Uterus (tissue), 4 donors: ENCODE data around the gene DNAH11. TPM values are rescaled to one million over a fixed set of nuclear protein-coding genes. Genes with fewer than 3 reads are reported as not detected.

Experiments used
- DNase-seq, 2 donors: peaks; one replicate each; pipeline ENCODE4 v3.0.0-alpha.2; 2019 to 2020
- H3K27ac ChIP-seq, 2 donors: fragments of 200-600 bp; sonication (generic); 1 replicate in 1 of 2; 2 replicates in 1 of 2; pipeline ENCODE4 v1.5.1; 2016 to 2018
- H3K27me3 ChIP-seq, 2 donors: fragments of 200-600 bp; sonication (generic); one replicate each; pipeline ENCODE4 v1.5.1; 2018 to 2019; ENCODE audit warnings: control low read depth in 1 of 2
- H3K36me3 ChIP-seq, 2 donors: fragments of 200-600 bp; sonication (generic); one replicate each; pipeline ENCODE4 v1.5.1; 2019; ENCODE audit warnings: control low read depth in 1 of 2
- H3K4me1 ChIP-seq, 2 donors: fragments of 200-600 bp; sonication (generic); one replicate each; pipeline ENCODE4 v1.5.1; 2018 to 2019; ENCODE audit warnings: control low read depth in 1 of 2
- H3K4me3 ChIP-seq, 2 donors: fragments of 200-600 bp; sonication (generic); 1 replicate in 1 of 2; 2 replicates in 1 of 2; pipeline ENCODE4 v1.5.1; 2018 to 2019; ENCODE audit warnings: mild to moderate bottlenecking in 1 of 2
- H3K9me3 ChIP-seq, 2 donors: fragments of 200-600 bp; sonication (generic); one replicate each; pipeline ENCODE4 v1.5.1; 2019; ENCODE audit warnings: control low read depth in 1 of 2
- POLR2A ChIP-seq, 2 donors: fragments of 450-650 bp; IDR thresholded peaks; one replicate each; pipeline ENCODE4 v1.6.1; 2016; ENCODE audit warnings: antibody characterized with exemption in 2 of 2, mild to moderate bottlenecking in 1 of 2, moderate library complexity in 1 of 2
- intact Hi-C: fragments of 100-400 bp; cut with DNase I; formaldehyde crosslinking; loops from one replicate; pipeline ENCODE4 v1.15.1; 2023; ENCODE audit warnings: low total_unique reads
- total RNA-seq, 4 donors: library from RNA; depleted of rRNA in 3 of 4; stranded (reverse); fragments of >200 nt in 3 of 4; gene quantifications; one replicate each; pipeline versions ENCODE4 v1.1.0 to v1.2.4, GENCODE V29; 2014 to 2023
- TF ChIP-seq, protein P1 (sequence below), 4 experiments: fragments of 200-600 bp in 2 of 4; fragments of 450-650 bp in 2 of 4; sonication (generic) in 2 of 4; IDR thresholded peaks; one replicate each; pipeline ENCODE4 v1.5.1; 2016 to 2019; ENCODE audit warnings: antibody characterized with exemption in 4 of 4, mild to moderate bottlenecking in 2 of 4, moderate library complexity in 1 of 4
- donor health status: DM: yes; HTN: yes; CAD: no.

The DNAH11 gene
- total RNA-seq, 4 donors from 2014 or later: 0.26 to 6.8 (median 1.5) TPM

DNA sequence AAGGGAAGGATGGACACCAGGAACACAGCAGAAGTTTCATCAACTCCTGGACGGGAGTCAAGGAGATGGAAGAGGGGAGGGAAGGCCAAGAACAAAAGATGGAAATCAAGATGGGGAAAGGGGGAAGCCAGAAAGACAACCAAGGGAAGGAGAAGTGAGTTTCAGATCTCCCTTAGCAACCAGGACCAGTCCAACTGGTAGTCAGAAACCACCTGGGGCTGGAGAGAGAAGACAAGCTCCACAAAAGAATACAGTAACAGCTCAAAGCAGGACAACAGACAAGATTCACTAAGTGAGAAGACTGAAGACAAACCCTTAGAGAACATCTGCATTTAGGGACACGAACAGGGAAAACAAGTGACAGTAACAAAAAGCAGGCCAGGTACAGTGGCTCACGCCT is 372.3 kb downstream of the DNAH11 start:
- H3K9me3 ChIP-seq: no peaks in the 10 kb centered on the region
- no peaks in the 10 kb centered on the region for H3K27me3 ChIP-seq

DNA sequence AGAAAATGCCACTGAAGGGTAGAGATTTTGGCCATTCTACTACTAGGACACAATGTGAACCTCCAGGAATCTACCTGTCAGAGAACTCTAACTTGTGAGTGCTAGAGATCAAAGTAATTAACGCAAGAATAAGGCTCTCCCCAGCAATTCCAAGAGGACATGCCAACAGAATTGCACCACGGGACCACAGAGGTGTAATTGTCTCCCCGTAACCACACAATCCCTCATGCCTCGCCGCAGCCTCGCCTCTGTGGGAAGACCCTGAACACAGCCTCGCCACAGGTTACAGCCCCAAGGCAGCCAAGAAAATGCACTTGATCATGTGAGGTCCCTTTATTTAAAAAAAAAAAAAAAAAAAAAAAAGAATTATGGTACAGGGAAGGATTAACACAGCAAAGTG is 373.3 kb downstream of the DNAH11 start:
- no peak for TF ChIP-seq POLR2A (IDR thresholded peaks at IDR 0.05)
- no peaks in the 10 kb centered on the region for H3K9me3 ChIP-seq
- H3K4me1 ChIP-seq: no peaks in the 10 kb centered on the region
- no peaks in the 10 kb centered on the region for H3K27me3 ChIP-seq
- H3K36me3 ChIP-seq: no peaks in the 10 kb centered on the region
- DNase-seq: no peak
- no peak overlapping the region for H3K4me3 ChIP-seq
- intact Hi-C loops: no loop called here
- no peak overlapping the region for H3K27ac ChIP-seq

More for the DNA sequence above, 372.3 kb downstream of the DNAH11 start:
- H3K4me1 ChIP-seq: no peaks in the 10 kb centered on the region
- H3K4me3 ChIP-seq: no peak overlapping the region
- no peak overlapping the region for H3K27ac ChIP-seq
- no peak for DNase-seq
- H3K36me3 ChIP-seq: no peaks in the 10 kb centered on the region
- TF ChIP-seq, protein P1, sequence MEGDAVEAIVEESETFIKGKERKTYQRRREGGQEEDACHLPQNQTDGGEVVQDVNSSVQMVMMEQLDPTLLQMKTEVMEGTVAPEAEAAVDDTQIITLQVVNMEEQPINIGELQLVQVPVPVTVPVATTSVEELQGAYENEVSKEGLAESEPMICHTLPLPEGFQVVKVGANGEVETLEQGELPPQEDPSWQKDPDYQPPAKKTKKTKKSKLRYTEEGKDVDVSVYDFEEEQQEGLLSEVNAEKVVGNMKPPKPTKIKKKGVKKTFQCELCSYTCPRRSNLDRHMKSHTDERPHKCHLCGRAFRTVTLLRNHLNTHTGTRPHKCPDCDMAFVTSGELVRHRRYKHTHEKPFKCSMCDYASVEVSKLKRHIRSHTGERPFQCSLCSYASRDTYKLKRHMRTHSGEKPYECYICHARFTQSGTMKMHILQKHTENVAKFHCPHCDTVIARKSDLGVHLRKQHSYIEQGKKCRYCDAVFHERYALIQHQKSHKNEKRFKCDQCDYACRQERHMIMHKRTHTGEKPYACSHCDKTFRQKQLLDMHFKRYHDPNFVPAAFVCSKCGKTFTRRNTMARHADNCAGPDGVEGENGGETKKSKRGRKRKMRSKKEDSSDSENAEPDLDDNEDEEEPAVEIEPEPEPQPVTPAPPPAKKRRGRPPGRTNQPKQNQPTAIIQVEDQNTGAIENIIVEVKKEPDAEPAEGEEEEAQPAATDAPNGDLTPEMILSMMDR (IDR thresholded peaks at IDR 0.05): no peak
- no peak for TF ChIP-seq POLR2A (IDR thresholded peaks at IDR 0.05)
- intact Hi-C loops: no loop called here

DNA sequence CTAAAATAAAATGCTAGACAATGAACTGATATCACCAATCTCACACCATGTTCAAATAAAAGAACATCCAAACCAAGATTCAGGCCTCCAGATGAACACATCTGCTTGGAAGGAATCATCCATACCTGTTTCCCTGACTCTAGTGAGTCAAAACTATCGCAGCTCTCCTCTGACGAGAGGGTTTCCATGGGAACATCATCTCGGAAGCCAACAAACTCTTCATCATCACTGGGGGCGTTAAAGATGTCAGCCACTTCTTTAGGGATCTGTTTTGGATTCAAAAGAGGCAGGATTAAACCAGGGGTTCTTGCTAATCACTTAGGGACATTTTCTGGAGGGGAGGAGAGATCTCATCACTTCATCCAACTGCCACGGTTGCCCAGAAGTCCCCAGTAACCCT is 373.8 kb downstream of the DNAH11 start:
- H3K27me3 ChIP-seq: no peaks in the 10 kb centered on the region
- TF ChIP-seq, protein P1 (IDR thresholded peaks at IDR 0.05): no peak
- no peak for TF ChIP-seq POLR2A (IDR thresholded peaks at IDR 0.05)

DNA sequence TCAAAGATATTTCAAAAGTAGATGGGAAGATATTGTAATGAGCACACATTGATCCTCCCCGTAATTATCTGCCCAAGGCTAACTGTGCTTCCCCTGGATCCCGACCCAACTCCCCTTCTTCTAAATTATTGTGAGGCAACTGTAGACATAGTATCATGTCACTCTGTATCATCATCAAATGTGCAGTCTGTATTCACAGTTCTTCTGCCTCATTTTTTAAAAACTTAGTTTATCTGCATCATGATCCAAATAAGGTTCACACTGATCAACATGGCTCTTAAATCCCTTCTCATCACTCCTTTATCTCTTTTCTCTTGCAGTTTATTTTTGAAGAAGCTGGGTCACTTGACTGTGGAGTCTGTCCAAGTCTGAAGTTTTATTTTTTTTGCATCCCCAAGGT is 375.4 kb downstream of the DNAH11 start:
- TF ChIP-seq POLR2A (IDR thresholded peaks at IDR 0.05): no peak
- TF ChIP-seq, protein P1 (IDR thresholded peaks at IDR 0.05): no peak
- no peak for DNase-seq
- Histone ChIP-seq H3K9me3 (no peaks in the 10 kb centered on the region), H3K36me3 (no peaks in the 10 kb centered on the region), H3K4me1 (no peaks in the 10 kb centered on the region), H3K27me3 (no peaks in the 10 kb centered on the region), H3K4me3 (no peak overlapping the region), H3K27ac (no peak overlapping the region)
- intact Hi-C loops: no loop called here

More for the DNA sequence above, 373.8 kb downstream of the DNAH11 start:
- no peak for DNase-seq
- no peaks in the 10 kb centered on the region for H3K9me3 ChIP-seq
- H3K36me3 ChIP-seq: no peaks in the 10 kb centered on the region
- no peak overlapping the region for H3K4me3 ChIP-seq
- no peak overlapping the region for H3K27ac ChIP-seq
- intact Hi-C loops: no loop called here
- no peaks in the 10 kb centered on the region for H3K4me1 ChIP-seq

DNA sequence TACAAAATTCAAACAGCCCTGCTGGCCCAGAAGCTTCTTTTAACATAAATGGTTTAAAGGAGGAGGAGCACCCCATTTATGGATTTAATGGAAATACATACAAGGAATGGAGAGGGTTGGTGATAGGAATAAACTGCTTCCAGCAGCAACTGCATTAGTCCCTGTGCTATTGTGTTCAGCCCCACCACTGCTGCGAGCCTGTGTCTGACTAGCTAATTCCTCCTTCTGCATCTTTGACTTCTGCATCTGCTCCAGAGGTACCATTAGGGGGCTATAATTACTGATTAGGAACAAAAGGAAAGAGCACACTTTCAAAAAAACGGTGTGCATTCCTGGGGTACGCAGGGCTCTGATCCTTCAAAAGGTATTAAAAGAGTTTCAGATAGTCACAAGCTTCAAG is 378.1 kb downstream of the DNAH11 start:
- Histone ChIP-seq H3K4me1 (no peaks in the 10 kb centered on the region), H3K36me3 (no peaks in the 10 kb centered on the region), H3K27me3 (no peaks in the 10 kb centered on the region), H3K9me3 (no peaks in the 10 kb centered on the region), H3K4me3 (no peak overlapping the region), H3K27ac (no peak overlapping the region)
- TF ChIP-seq, protein P1 (IDR thresholded peaks at IDR 0.05): no peak
- intact Hi-C loops: no loop called here
- DNase-seq: no peak

DNA sequence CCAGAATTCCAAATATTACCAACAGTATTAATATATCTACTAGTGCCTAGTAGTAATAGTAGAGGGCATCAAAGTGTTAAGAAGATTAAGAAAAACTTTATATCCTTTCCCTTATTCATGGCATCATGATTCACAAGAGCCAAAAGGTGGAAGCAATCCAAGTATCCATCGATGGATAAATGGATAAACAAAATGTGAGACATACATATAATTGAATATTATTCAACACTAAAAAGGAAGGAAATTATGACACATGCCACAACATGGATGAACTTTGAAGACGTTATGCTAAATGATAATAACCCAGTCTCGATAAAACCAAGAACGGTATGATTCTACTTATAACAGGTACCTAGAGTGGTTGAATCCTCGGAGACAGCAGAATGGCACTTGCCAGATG is 379.8 kb downstream of the DNAH11 start:
- Histone ChIP-seq H3K27ac (no peak overlapping the region), H3K36me3 (no peaks in the 10 kb centered on the region), H3K9me3 (no peaks in the 10 kb centered on the region), H3K4me1 (no peaks in the 10 kb centered on the region), H3K27me3 (no peaks in the 10 kb centered on the region), H3K4me3 (no peak overlapping the region)
- DNase-seq: no peak
- TF ChIP-seq POLR2A (IDR thresholded peaks at IDR 0.05): no peak
- TF ChIP-seq, protein P1 (IDR thresholded peaks at IDR 0.05): no peak
- intact Hi-C loops: no loop called here
